ENCODE results near the gene RFTN1.
A peak's percentile ranks its signal among the peaks of the same experiment; 100 is the strongest.

RFTN1 gene

DNA sequence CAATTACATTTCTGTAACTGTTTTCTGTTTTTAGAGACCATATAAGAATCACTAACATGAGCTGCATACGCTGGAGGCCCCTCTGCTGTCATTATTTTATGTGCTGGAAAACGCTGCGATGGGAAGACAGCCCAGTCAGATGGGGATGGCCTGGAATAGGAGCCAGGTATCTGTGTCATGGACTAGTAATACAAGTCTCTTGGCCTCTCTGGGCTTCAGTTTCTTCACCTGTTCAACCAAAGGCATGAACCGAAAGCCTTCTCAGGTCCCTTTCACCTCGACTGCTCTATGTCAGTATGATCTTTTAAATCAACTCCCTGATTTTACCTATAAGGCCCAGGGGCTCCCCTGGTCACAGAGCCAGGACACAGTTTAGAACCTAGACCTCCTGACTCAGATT, 14.6 kb upstream of the RFTN1 start:
- no peak for DNase-seq

DNA sequence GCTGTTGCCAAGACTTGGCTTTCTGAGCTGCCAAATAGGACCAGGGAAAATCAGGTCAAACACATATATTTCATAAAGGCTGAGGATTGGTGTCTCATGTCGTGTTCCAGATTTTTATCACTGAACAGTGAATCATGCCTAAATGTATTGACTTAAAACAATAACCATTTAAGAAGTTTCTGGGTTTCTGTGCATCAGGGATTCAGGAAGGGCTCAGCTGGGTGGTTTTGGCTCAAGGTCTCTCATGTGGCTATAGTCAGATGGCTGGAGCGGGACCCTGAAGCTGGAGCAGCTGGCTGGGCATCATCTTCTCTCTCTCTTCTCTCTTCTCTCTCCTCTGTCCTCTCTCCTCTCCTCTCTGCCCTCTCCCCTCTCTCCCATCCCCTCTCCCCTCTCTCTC, 10.7 kb upstream of the RFTN1 start:
- DNase-seq, result no peak

- DNase-seq, result no peak
These were observed 10.3 kb upstream of the RFTN1 start for GRCh38 chr3:16523778-16524177.

DNA sequence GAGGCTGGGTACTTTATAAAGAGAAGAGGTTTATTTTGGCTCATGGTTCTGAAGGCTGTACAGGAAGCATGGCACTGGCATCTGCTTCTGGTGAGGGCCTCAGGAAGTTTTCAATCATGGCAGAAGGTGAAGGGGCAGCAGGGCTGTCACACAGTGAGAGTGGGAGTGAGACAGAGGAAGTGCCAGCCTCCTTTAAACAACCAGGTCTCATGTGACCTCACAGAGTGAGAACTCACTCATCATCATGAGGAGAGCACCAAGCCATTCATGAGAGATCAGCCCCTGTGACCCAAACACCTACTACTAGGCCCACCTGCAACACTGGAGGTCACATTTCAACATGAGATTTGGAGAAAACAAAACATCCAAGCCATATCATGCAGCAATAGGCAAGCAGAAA, 9.3 kb upstream of the RFTN1 start:
- no peak for DNase-seq

GRCh38 chr3:16520970-16521881, 7.7 kb upstream of the RFTN1 start:
- no peak for DNase-seq

- no peak for DNase-seq
These were observed 6.9 kb upstream of the RFTN1 start for GRCh38 chr3:16520241-16520969.

GRCh38 chr3:16516695-16517481, 3.4 kb upstream of the RFTN1 start:
- no peak for DNase-seq

GRCh38 chr3:16515885-16516420, 2.5 kb upstream of the RFTN1 start:
- DNase-seq, result no peak

DNA sequence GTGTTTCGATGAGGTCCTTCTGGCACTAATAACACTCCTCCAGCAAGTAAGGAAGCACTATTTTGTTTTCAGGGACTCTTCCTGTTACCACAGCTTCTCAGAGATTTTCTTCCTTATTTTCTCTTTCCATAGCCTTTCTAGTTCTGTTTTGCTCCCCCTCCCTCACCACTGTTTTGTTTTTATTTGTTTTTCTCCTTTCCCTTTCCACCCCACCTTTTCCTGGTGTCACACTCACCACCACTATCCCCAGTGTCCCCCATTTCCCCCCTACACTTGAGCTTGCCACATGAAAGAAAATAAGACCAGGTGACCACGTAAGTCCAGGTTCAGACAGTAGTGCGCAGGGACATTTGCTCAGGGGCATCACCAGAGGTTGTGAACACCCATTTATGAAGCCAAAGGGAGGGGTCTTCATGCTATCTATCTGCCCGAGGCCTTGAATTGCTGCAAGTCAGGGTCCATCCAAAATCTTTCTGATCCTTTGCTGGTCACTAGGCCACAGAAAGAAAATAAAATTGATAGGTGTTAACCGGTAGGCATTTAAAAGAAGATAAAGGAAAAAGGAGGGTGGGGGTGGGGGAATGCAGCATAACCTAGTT, 1.4 kb upstream of the RFTN1 start:
- DNase-seq, result no peak

DNA sequence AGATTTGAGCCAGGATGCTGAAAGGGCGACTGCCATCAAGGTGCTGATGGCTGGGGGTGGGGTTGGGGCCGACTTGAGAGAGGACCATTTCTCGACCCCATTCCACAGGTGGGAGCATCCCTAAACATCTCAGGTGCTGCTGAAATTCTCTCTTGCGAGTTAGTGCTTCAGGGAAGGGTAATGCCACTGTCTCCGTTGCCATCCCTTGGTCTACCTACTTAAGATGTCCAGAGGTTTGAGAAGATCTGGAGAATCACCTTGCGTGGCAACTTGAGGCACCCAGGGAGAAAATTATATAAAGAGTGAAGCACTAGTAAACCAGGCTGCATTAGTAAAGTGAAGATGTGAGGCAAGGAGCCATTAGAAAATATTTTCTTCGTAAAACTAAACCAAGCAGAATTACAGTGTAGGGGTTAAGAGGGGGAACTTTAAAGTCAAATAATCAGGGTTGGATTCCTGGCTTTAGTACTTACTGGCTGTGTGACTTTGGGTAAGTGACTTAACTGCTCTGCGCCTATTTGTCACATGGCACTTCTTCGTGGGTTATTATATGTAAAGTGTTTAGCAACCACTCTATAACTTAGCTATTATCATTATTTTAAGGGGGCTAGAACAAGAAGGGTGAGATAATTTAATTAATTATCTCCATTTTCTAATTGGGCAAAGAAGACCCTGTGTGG, 662 bp upstream of the RFTN1 start:
- DNase-seq, result no peak

- no peak for DNase-seq
These were observed 911 bp downstream of the RFTN1 start for GRCh38 chr3:16512435-16513140.

- peak; percentile 19 for DNase-seq
These were observed 1.6 kb downstream of the RFTN1 start for GRCh38 chr3:16511681-16512434.

- no peak for DNase-seq
These were observed 2.7 kb downstream of the RFTN1 start for GRCh38 chr3:16510620-16511319.

GRCh38 chr3:16509721-16510619, 3.5 kb downstream of the RFTN1 start:
- no peak for DNase-seq

DNA sequence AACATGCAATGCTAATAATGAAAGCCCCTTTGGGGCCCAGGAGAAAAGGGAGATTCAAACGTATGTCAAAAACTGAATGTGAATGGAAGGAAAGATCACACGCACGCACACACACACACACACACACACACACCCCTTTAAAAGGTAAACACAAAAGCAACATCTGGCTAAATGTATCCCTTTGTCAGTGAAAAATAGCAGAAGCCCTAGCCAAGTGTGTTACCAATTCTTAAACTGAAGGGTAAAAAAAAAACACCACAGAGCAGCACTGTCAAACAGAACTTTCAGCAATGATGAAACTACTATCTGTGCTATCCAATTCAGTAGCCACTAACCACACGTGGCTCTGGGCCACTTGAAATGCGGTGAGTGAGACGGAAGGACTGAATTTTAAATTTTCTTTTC, 4.9 kb downstream of the RFTN1 start:
- no peak for DNase-seq

GRCh38 chr3:16508243-16508578, 5.3 kb downstream of the RFTN1 start:
- no peak for DNase-seq

GRCh38 chr3:16507578-16508242, 5.8 kb downstream of the RFTN1 start:
- no peak for DNase-seq

GRCh38 chr3:16506884-16507577, 6.5 kb downstream of the RFTN1 start:
- no peak for DNase-seq
